PFSK-1 (cell line): ENCODE data around the gene ISOC2. TPM values are rescaled to one million over a fixed set of nuclear protein-coding genes. Genes with fewer than 3 reads are reported as not detected.
A peak's percentile ranks its signal among the peaks of the same experiment; 100 is the strongest.

Source experiments
- FOXP2 ChIP-seq: optimal IDR thresholded peaks from 2 replicates; pipeline ENCODE3; 2011; ENCODE audit warnings: borderline replicate concordance, control low read depth, inconsistent platforms; ENCODE audit not compliant: insufficient read depth; ENCODE audit errors: extremely low read length, extremely low read depth
- POLR2AphosphoS5 ChIP-seq: IDR thresholded peaks from 2 replicates; pipeline ENCODE4 v1.6.1; 2012; ENCODE audit warnings: low read depth, mild to moderate bottlenecking, control low read depth, low read length, moderate library complexity
- REST ChIP-seq, 2 experiments: IDR thresholded peaks; 2 replicates each; pipeline versions ENCODE4 v1.6.1 to v1.8.0; 2011 to 2012; ENCODE audit warnings: low read depth in 2 of 2, low read length in 2 of 2, control low read depth in 1 of 2, inconsistent platforms in 1 of 2, mild to moderate bottlenecking in 1 of 2, moderate library complexity in 1 of 2; ENCODE audit not compliant: insufficient read depth in 1 of 2
- SIN3A ChIP-seq: IDR thresholded peaks from 2 replicates; pipeline ENCODE4 v1.6.1; 2012; ENCODE audit warnings: mild to moderate bottlenecking, low read length, moderate library complexity, borderline replicate concordance; ENCODE audit not compliant: insufficient read depth
- TAF1 ChIP-seq: IDR thresholded peaks from 2 replicates; pipeline ENCODE4 v1.6.1; 2012; ENCODE audit warnings: low read length, control low read depth, borderline replicate concordance; ENCODE audit not compliant: insufficient read depth
- polyA plus RNA-seq: library from polyadenylated mRNA; unstranded; fragments of >200 nt; gene quantifications from one replicate; pipeline ENCODE4 v1.2.1, GENCODE V29; 2012; ENCODE audit warnings: low read depth, missing spikeins; ENCODE audit not compliant: insufficient read length

Gene ISOC2
- 127 TPM for polyA plus RNA-seq

GRCh38 chr19:55461259-55461973, at the start of gene ISOC2:
TSS of gene ISOC2 (minus strand) at chr19:55461642. CDS start at chr19:55456486, 5,156 bp downstream.
- peak; percentile 81 for TF ChIP-seq FOXP2
- peak; percentile 61; the same call in 1 of the 2 replicates for TF ChIP-seq POLR2AphosphoS5
- TF ChIP-seq SIN3A: peak; percentile 35; the same call in 1 of the 2 replicates
- TF ChIP-seq TAF1: 0 out of 2 replicates have a peak, but pooled peaks have one; percentile 21
- no peak for TF ChIP-seq REST (IDR thresholded peaks at IDR 0.05; ENCODE audit: insufficient read depth in 1 of 2, low read depth in 2 of 2, low read length in 2 of 2)

- TF ChIP-seq POLR2AphosphoS5 (no peak), SIN3A (no peak), FOXP2 (no peak), REST (IDR thresholded peaks at IDR 0.05; ENCODE audit: insufficient read depth in 1 of 2, low read depth in 2 of 2, low read length in 2 of 2) (no peak), TAF1 (no peak)
Observed at GRCh38 chr19:55508120-55508519, 46.7 kb upstream of the ISOC2 start.

GRCh38 chr19:55504981-55505380, 43.5 kb upstream of the ISOC2 start:
- TF ChIP-seq FOXP2 (no peak), POLR2AphosphoS5 (no peak), REST (IDR thresholded peaks at IDR 0.05; ENCODE audit: insufficient read depth in 1 of 2, low read depth in 2 of 2, low read length in 2 of 2) (no peak), SIN3A (no peak), TAF1 (no peak)

GRCh38 chr19:55504252-55504603, 42.8 kb upstream of the ISOC2 start:
- TF ChIP-seq REST (IDR thresholded peaks at IDR 0.05; ENCODE audit: insufficient read depth in 1 of 2, low read depth in 2 of 2, low read length in 2 of 2) (no peak), FOXP2 (no peak), POLR2AphosphoS5 (no peak), SIN3A (no peak), TAF1 (no peak)
